H54 (cell line): ENCODE results near the gene XRCC4.
"Not testable (repeated sequence)": the region's sequence is repeated elsewhere in the genome, so short reads cannot be mapped to it uniquely, and the experiment has no call there.

Experiments used
- DNase-seq: peaks from one replicate; pipeline ENCODE4 v3.0.0; 2011; ENCODE audit warnings: low spot score, mixed read lengths; ENCODE audit not compliant: insufficient read length
- FAIRE-seq: peaks from 3 replicates; lab custom pipeline; 2011; peaks lifted over from hg19 to GRCh38; lab: Jason Lieb, UNC
- POLR2A ChIP-seq: IDR thresholded peaks from 2 replicates; pipeline ENCODE4 v1.6.1; 2011; ENCODE audit warnings: low read depth, mild to moderate bottlenecking, low read length

The XRCC4 gene

GRCh38 chr5:83050723-83051340, 26.5 kb upstream of the XRCC4 start:
- peak; percentile 6 for FAIRE-seq
- no peak for TF ChIP-seq POLR2A
- no peak for DNase-seq

- no peak for DNase-seq
- FAIRE-seq: no peak
- TF ChIP-seq POLR2A: no peak
These were observed 22.2 kb upstream of the XRCC4 start for GRCh38 chr5:83055166-83055565.

- FAIRE-seq: no peak
- no peak for TF ChIP-seq POLR2A
These were observed 18.6 kb upstream of the XRCC4 start for GRCh38 chr5:83058726-83059125.

GRCh38 chr5:83059341-83059740, 18.0 kb upstream of the XRCC4 start:
- FAIRE-seq (no peak), DNase-seq (no peak)
- no peak for TF ChIP-seq POLR2A

More at GRCh38 chr5:83058726-83059125, 18.6 kb upstream of the XRCC4 start:
- DNase-seq: no peak

GRCh38 chr5:83066548-83067110, 10.7 kb upstream of the XRCC4 start:
- DNase-seq (no peak), FAIRE-seq (peak; percentile 52)
- no peak for TF ChIP-seq POLR2A

GRCh38 chr5:83067377-83067776, 10.0 kb upstream of the XRCC4 start:
- FAIRE-seq, DNase-seq: not testable (repeated sequence)

- FAIRE-seq (peak; percentile 75), DNase-seq (no peak)
- no peak for TF ChIP-seq POLR2A
These were observed 8.1 kb upstream of the XRCC4 start for GRCh38 chr5:83069096-83069799.

GRCh38 chr5:83071286-83072051, 5.9 kb upstream of the XRCC4 start:
- DNase-seq: no peak
- FAIRE-seq: no peak
- no peak for TF ChIP-seq POLR2A

GRCh38 chr5:83072966-83073365, 4.4 kb upstream of the XRCC4 start:
- DNase-seq (no peak), FAIRE-seq (no peak)
- no peak for TF ChIP-seq POLR2A

GRCh38 chr5:83077662-83078261, 415 bp downstream of the XRCC4 start:
- no peak for DNase-seq
- FAIRE-seq: no peak
- no peak for TF ChIP-seq POLR2A

- FAIRE-seq (no peak), DNase-seq (no peak)
- TF ChIP-seq POLR2A: no peak
These were observed 5.4 kb downstream of the XRCC4 start for GRCh38 chr5:83082750-83083149.

GRCh38 chr5:83084336-83084735, 7.0 kb downstream of the XRCC4 start:
- no peak for TF ChIP-seq POLR2A
- FAIRE-seq: no peak
- DNase-seq: no peak

- FAIRE-seq: peak; percentile 57
- DNase-seq: no peak
- no peak for TF ChIP-seq POLR2A
These were observed 7.8 kb downstream of the XRCC4 start for GRCh38 chr5:83085106-83085505.

GRCh38 chr5:83090169-83090568, 12.8 kb downstream of the XRCC4 start:
- DNase-seq (no peak), FAIRE-seq (no peak)
- no peak for TF ChIP-seq POLR2A
